HEK293 (cell line): ENCODE results near the gene GPR82.

Experiments used
- CTCF ChIA-PET: fragments of 350-600 bp; formaldehyde crosslinking; extraction: SDS; loops from one replicate; lab custom pipeline; 2021; ENCODE audit warnings: antibody characterized with exemption; lab: Yijun Ruan, JAX
- POLR2A ChIA-PET: fragments of 300-600 bp; formaldehyde crosslinking; extraction: SDS; loops from one replicate; lab custom pipeline; 2020; ENCODE audit warnings: antibody characterized with exemption, inconsistent platforms; lab: Yijun Ruan, JAX
- H3K27ac ChIP-seq: fragments of 200-500 bp; sonication (Bioruptor generic); 2 replicates; pipeline ENCODE4 v1.5.1; 2014; ENCODE audit warnings: low read depth, low read length, control low read depth, inconsistent platforms; ENCODE audit errors: extremely low read depth
- H3K36me3 ChIP-seq, 2 experiments: fragments of 200-500 bp in 1 of 2; sonication (Bioruptor generic) in 1 of 2; 1 replicate in 1 of 2; 2 replicates in 1 of 2; pipeline ENCODE4 v1.5.1; 2014 to 2017; ENCODE audit warnings: inconsistent platforms in 2 of 2, low read length in 2 of 2; ENCODE audit not compliant: control insufficient read depth in 2 of 2, insufficient read depth in 1 of 2
- H3K4me1 ChIP-seq: fragments of 200-500 bp; sonication (Bioruptor generic); 2 replicates; pipeline ENCODE4 v1.5.1; 2014; ENCODE audit warnings: mild to moderate bottlenecking, low read length, inconsistent platforms; ENCODE audit not compliant: control insufficient read depth, insufficient read depth
- H3K4me3 ChIP-seq: 2 replicates; pipeline ENCODE4 v1.5.1; 2011; ENCODE audit warnings: low read depth, mild to moderate bottlenecking, control low read depth, low read length, moderate library complexity
- H3K9me3 ChIP-seq: fragments of 200-500 bp; sonication (Bioruptor generic); 2 replicates; pipeline ENCODE4 v1.5.1; 2014; ENCODE audit warnings: low read depth, low read length, inconsistent platforms; ENCODE audit not compliant: control insufficient read depth, insufficient read depth
- BCL6B ChIP-seq: fragments of 450-650 bp; formaldehyde crosslinking; IDR thresholded peaks from 2 replicates; pipeline ENCODE4 v1.5.1; 2017; ENCODE audit warnings: missing biosample characterization, missing genetic modification characterization
- ELK4 ChIP-seq: IDR thresholded peaks from 2 replicates; pipeline ENCODE4 v1.6.1; 2011; ENCODE audit warnings: mild to moderate bottlenecking, low read depth, low read length, borderline replicate concordance
- KLF1 ChIP-seq: fragments of 450-650 bp; formaldehyde crosslinking; IDR thresholded peaks from 2 replicates; pipeline ENCODE4 v1.5.1; 2016; ENCODE audit warnings: missing biosample characterization, missing genetic modification characterization
- KLF10 ChIP-seq: fragments of 450-650 bp; IDR thresholded peaks from 2 replicates; pipeline ENCODE4 v1.5.1; 2018; ENCODE audit warnings: missing biosample characterization, mild to moderate bottlenecking, missing genetic modification characterization
- OSR2 ChIP-seq: fragments of 450-650 bp; formaldehyde crosslinking; IDR thresholded peaks from 2 replicates; pipeline ENCODE4 v1.5.1; 2016; ENCODE audit warnings: missing biosample characterization, missing genetic modification characterization
- PBX3 ChIP-seq: sonication (generic); formaldehyde crosslinking; IDR thresholded peaks from 2 replicates; pipeline ENCODE4 v1.8.1; 2022; ENCODE audit warnings: mild to moderate bottlenecking, moderate library complexity, missing genetic modification reagents
- ZNF214 ChIP-seq: fragments of 450-650 bp; formaldehyde crosslinking; IDR thresholded peaks from 2 replicates; pipeline ENCODE4 v1.5.1; 2017; ENCODE audit warnings: missing biosample characterization, mild to moderate bottlenecking, missing genetic modification characterization, borderline replicate concordance
- ZNF239 ChIP-seq: fragments of 450-650 bp; formaldehyde crosslinking; IDR thresholded peaks from 2 replicates; pipeline ENCODE4 v1.5.1; 2016; ENCODE audit warnings: missing biosample characterization, missing genetic modification characterization
- ZNF26 ChIP-seq: fragments of 450-650 bp; formaldehyde crosslinking; IDR thresholded peaks from 2 replicates; pipeline ENCODE4 v1.5.1; 2016; ENCODE audit warnings: missing biosample characterization, missing genetic modification characterization
- ZNF274 ChIP-seq, 2 experiments: fragments of 200-500 bp in 1 of 2; fragments of 450-650 bp in 1 of 2; sonication (Bioruptor generic) in 1 of 2; formaldehyde crosslinking in 1 of 2; IDR thresholded peaks; 2 replicates each; pipeline versions ENCODE4 v1.5.1 to v1.6.1; 2014 to 2016; ENCODE audit warnings: borderline replicate concordance in 1 of 2, inconsistent platforms in 1 of 2, low read length in 1 of 2, missing biosample characterization in 1 of 2, missing genetic modification characterization in 1 of 2
- ZNF280D ChIP-seq: fragments of 450-650 bp; formaldehyde crosslinking; IDR thresholded peaks from 2 replicates; pipeline ENCODE4 v1.5.1; 2016; ENCODE audit warnings: missing biosample characterization, missing genetic modification characterization
- ZNF394 ChIP-seq: fragments of 450-650 bp; formaldehyde crosslinking; IDR thresholded peaks from 2 replicates; pipeline ENCODE4 v1.5.1; 2016; ENCODE audit warnings: missing biosample characterization, missing genetic modification characterization, mild to moderate bottlenecking, moderate library complexity, borderline replicate concordance
- ZNF549 ChIP-seq: fragments of 450-650 bp; IDR thresholded peaks from 2 replicates; pipeline ENCODE4 v1.5.1; 2018; ENCODE audit warnings: missing biosample characterization, missing genetic modification characterization, mild to moderate bottlenecking, inconsistent platforms, moderate library complexity
- ZNF621 ChIP-seq: fragments of 450-650 bp; formaldehyde crosslinking; IDR thresholded peaks from 2 replicates; pipeline ENCODE4 v1.5.1; 2017; ENCODE audit warnings: missing biosample characterization, missing genetic modification characterization
- ZNF677 ChIP-seq: fragments of 450-650 bp; IDR thresholded peaks from 2 replicates; pipeline ENCODE4 v1.5.0; 2018; ENCODE audit warnings: missing biosample characterization, mild to moderate bottlenecking, missing genetic modification characterization, moderate library complexity
- ZNF707 ChIP-seq: fragments of 450-650 bp; formaldehyde crosslinking; IDR thresholded peaks from 2 replicates; pipeline ENCODE4 v1.5.1; 2016; ENCODE audit warnings: missing biosample characterization, missing genetic modification characterization
- ZNF837 ChIP-seq: fragments of 450-650 bp; formaldehyde crosslinking; IDR thresholded peaks from 2 replicates; pipeline ENCODE4 v1.5.1; 2016; ENCODE audit warnings: missing biosample characterization, missing genetic modification characterization
- ZSCAN18 ChIP-seq: fragments of 450-650 bp; formaldehyde crosslinking; IDR thresholded peaks from 2 replicates; pipeline ENCODE4 v1.5.1; 2016; ENCODE audit warnings: missing biosample characterization, missing genetic modification characterization

Gene GPR82

GRCh38 chrX:41708486-41708885 is 15.5 kb upstream of the GPR82 start (continued):
- TF ChIP-seq PBX3 (CRISPR knock-in tag), result no peak
- TF ChIP-seq OSR2 (tag by site-specific recombination), result no peak

GRCh38 chrX:41711021-41711667 is 12.8 kb upstream of the GPR82 start:
- POLR2A ChIA-PET, result no interaction called here
- CTCF ChIA-PET, result no interaction called here
- Histone ChIP-seq H3K4me1 (no peaks in the 10 kb centered on the region), H3K36me3 (no peaks in the 10 kb centered on the region), H3K9me3 (no peaks in the 10 kb centered on the region), H3K27ac (no peak overlapping the region), H3K4me3 (no peak overlapping the region)
- TF ChIP-seq ZNF26 (tag by site-specific recombination), result no peak
- no peak for TF ChIP-seq ZNF274 (IDR thresholded peaks at IDR 0.05; ENCODE audit: low read length)
- no peak for TF ChIP-seq ZNF274 (tag by site-specific recombination; IDR thresholded peaks at IDR 0.05; ENCODE audit: borderline replicate concordance)
- no peak for TF ChIP-seq ZNF549 (tag by site-specific recombination)

GRCh38 chrX:41716222-41716621 is 7.8 kb upstream of the GPR82 start:
- no peaks in the 10 kb centered on the region for H3K4me1 ChIP-seq
- TF ChIP-seq ZSCAN18 (tag by site-specific recombination) (no peak), ELK4 (no peak), ZNF394 (tag by site-specific recombination) (no peak), ZNF707 (tag by site-specific recombination) (no peak), KLF10 (no peak), ZNF214 (tag by site-specific recombination) (no peak), ZNF837 (tag by site-specific recombination) (no peak), ZNF621 (tag by site-specific recombination) (no peak), ZNF280D (tag by site-specific recombination) (no peak), KLF1 (tag by site-specific recombination) (no peak), PBX3 (CRISPR knock-in tag) (no peak), BCL6B (tag by site-specific recombination) (no peak), ZNF677 (tag by site-specific recombination) (no peak), ZNF239 (tag by site-specific recombination) (no peak)

More at GRCh38 chrX:41716222-41716621, 7.8 kb upstream of the GPR82 start:
- no peaks in the 10 kb centered on the region for H3K9me3 ChIP-seq
- H3K4me3 ChIP-seq, result no peak overlapping the region
- H3K36me3 ChIP-seq, result no peaks in the 10 kb centered on the region
- CTCF ChIA-PET, result interaction anchor here (1.4 kb wide), 1 partner anchor 15 kb away, joined by 4 read pairs; no protein-coding TSS in a partner anchor
- POLR2A ChIA-PET, result no interaction called here
- H3K27ac ChIP-seq, result no peak overlapping the region
